NK-92 (cell line): Measurements from ENCODE around the gene MAD2L2.

Experiments
- DNase-seq: peaks from one replicate; lab custom pipeline; 2025; ENCODE audit not compliant: unreplicated experiment; lab: John Stamatoyannopoulos, UW

MAD2L2 gene

GRCh38 chr1:11684070-11684469 is 3.1 kb upstream of the MAD2L2 start:
- no peak for DNase-seq

GRCh38 chr1:11682799-11683198 is 1.9 kb upstream of the MAD2L2 start:
- no peak for DNase-seq

GRCh38 chr1:11682287-11682771 is 1.4 kb upstream of the MAD2L2 start:
- no peak for DNase-seq

GRCh38 chr1:11680270-11681070 is 478 bp downstream of the MAD2L2 start:
- DNase-seq, result no peak

GRCh38 chr1:11678442-11678841 is 2.5 kb downstream of the MAD2L2 start:
- DNase-seq, result no peak

- no peak for DNase-seq
Measured at GRCh38 chr1:11676386-11677103, 4.4 kb downstream of the MAD2L2 start.

GRCh38 chr1:11675325-11675724 is 5.6 kb downstream of the MAD2L2 start:
- DNase-seq, result no peak

GRCh38 chr1:11674488-11674887 is 6.5 kb downstream of the MAD2L2 start:
- DNase-seq, result no peak

- DNase-seq, result no peak
Measured at GRCh38 chr1:11673089-11673769, 7.7 kb downstream of the MAD2L2 start.

- no peak for DNase-seq
Measured at GRCh38 chr1:11671544-11672286, 9.2 kb downstream of the MAD2L2 start.

- no peak for DNase-seq
Measured at GRCh38 chr1:11671205-11671543, 9.8 kb downstream of the MAD2L2 start.

GRCh38 chr1:11670747-11671146 is 10.2 kb downstream of the MAD2L2 start:
- DNase-seq, result no peak

- DNase-seq, result no peak
Measured at GRCh38 chr1:11668516-11668915, 12.4 kb downstream of the MAD2L2 start.

- no peak for DNase-seq
Measured at GRCh38 chr1:11664336-11665065, 16.4 kb downstream of the MAD2L2 start.

- no peak for DNase-seq
Measured at GRCh38 chr1:11661103-11661502, 19.8 kb downstream of the MAD2L2 start.

GRCh38 chr1:11659748-11660147 is 21.2 kb downstream of the MAD2L2 start:
- DNase-seq, result no peak

GRCh38 chr1:11658542-11658941 is 22.4 kb downstream of the MAD2L2 start:
- no peak for DNase-seq

GRCh38 chr1:11657654-11658053 is 23.3 kb downstream of the MAD2L2 start:
- no peak for DNase-seq

GRCh38 chr1:11654939-11655808 is 25.8 kb downstream of the MAD2L2 start:
- DNase-seq, result no peak
